DND-41 (cell line): Measurements from ENCODE around the gene ATXN2L.
A peak's percentile ranks its signal among the peaks of the same experiment; 100 is the strongest.
"Not testable (repeated sequence)": the region's sequence is repeated elsewhere in the genome, so short reads cannot be mapped to it uniquely, and the experiment has no call there.

ENCODE experiments used
- ATAC-seq: fragments of 200-7000 bp; cut with Tn5 transposase; 3 replicates; pipeline ENCODE4 v1.9.1; 2021; ENCODE audit warnings: low read depth; ENCODE audit not compliant: insufficient read depth
- DNase-seq: peaks from one replicate; pipeline ENCODE4 v3.0.0-alpha.2; 2020
- H2AFZ ChIP-seq: 2 replicates; pipeline ENCODE4 v1.6.0; 2012; ENCODE audit warnings: low read depth, low read length
- H3K27ac ChIP-seq: 2 replicates; pipeline ENCODE4 v1.5.1; 2012; ENCODE audit warnings: low read length, inconsistent platforms
- H3K27me3 ChIP-seq: fragments of 200-600 bp; sonication (generic); 2 replicates; pipeline ENCODE4 v1.6.0; 2012; ENCODE audit warnings: low read length, mild to moderate bottlenecking, inconsistent platforms; ENCODE audit not compliant: insufficient read depth, poor library complexity
- H3K36me3 ChIP-seq: 2 replicates; pipeline ENCODE4 v1.5.1; 2012; ENCODE audit warnings: low read length, inconsistent platforms; ENCODE audit not compliant: insufficient read depth
- H3K4me1 ChIP-seq: 2 replicates; pipeline ENCODE4 v1.5.1; 2012; ENCODE audit warnings: mild to moderate bottlenecking, low read length; ENCODE audit not compliant: insufficient read depth
- H3K4me2 ChIP-seq: 2 replicates; pipeline ENCODE4 v1.6.0; 2012; ENCODE audit warnings: mild to moderate bottlenecking, moderate library complexity, low read length, inconsistent platforms; ENCODE audit not compliant: insufficient read depth
- H3K4me3 ChIP-seq, 2 experiments: fragments of 200-600 bp in 1 of 2; shearing (Covaris generic) in 1 of 2; 2 replicates each; pipeline ENCODE4 v1.5.1; 2012 to 2016; ENCODE audit warnings: inconsistent platforms in 2 of 2, low read length in 2 of 2, mild to moderate bottlenecking in 2 of 2, low read depth in 1 of 2, moderate library complexity in 1 of 2
- H3K79me2 ChIP-seq: 2 replicates; pipeline ENCODE4 v1.6.0; 2012; ENCODE audit warnings: low read length, inconsistent platforms; ENCODE audit not compliant: insufficient read depth
- H3K9ac ChIP-seq: 2 replicates; pipeline ENCODE4 v1.6.0; 2012; ENCODE audit warnings: low read depth, mild to moderate bottlenecking, inconsistent platforms, low read length, moderate library complexity
- H3K9me3 ChIP-seq: 2 replicates; pipeline ENCODE4 v1.5.1; 2012; ENCODE audit warnings: low read length, moderate library complexity, mild to moderate bottlenecking, inconsistent platforms; ENCODE audit not compliant: insufficient read depth, severe bottlenecking
- H4K20me1 ChIP-seq: 2 replicates; pipeline ENCODE4 v1.6.0; 2012; ENCODE audit warnings: low read length; ENCODE audit not compliant: insufficient read depth
- CTCF ChIP-seq: IDR thresholded peaks from 2 replicates; pipeline ENCODE4 v1.5.1; 2012; ENCODE audit warnings: borderline replicate concordance, low read length, moderate library complexity, mild to moderate bottlenecking; ENCODE audit not compliant: poor library complexity, severe bottlenecking; ENCODE audit errors: extremely low read depth
- EZH2 ChIP-seq: IDR thresholded peaks from 3 replicates; pipeline ENCODE4 v1.6.1; 2012; ENCODE audit warnings: borderline replicate concordance, low read depth, mild to moderate bottlenecking, moderate library complexity, low read length, inconsistent platforms; ENCODE audit not compliant: severe bottlenecking

ATXN2L gene

DNA sequence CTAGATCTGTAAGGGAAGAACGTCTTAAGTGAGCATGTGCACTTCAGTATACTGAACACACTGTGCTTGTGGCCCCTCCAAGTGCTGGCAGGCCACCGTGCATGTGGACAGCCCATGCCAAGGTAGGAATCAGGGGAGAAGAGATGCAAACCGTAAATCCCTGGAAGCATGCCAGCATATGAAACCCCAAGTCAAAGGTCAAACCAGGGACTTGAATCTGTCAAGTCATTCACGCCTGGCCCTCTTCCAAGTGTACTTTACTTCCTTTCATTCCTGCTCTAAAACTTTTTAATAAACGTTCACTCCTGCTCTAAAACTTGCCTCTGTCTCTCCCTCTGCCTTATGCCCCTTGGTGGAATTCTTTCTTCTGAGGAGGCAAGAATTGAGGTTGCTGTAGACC, 2.8 kb upstream of the ATXN2L start:
- Histone ChIP-seq H3K9me3 (no peaks in the 10 kb centered on the region), H3K4me3 (no peak overlapping the region), H3K9ac (no peak overlapping the region), H3K79me2 (peaks cover 28% of the 10 kb centered on the region), H3K27ac (no peak overlapping the region), H3K4me1 (peaks cover 19% of the 10 kb centered on the region), H3K36me3 (peaks cover 15% of the 10 kb centered on the region), H4K20me1 (peaks cover 11% of the 10 kb centered on the region), H3K27me3 (no peaks in the 10 kb centered on the region), H2AFZ (no peak overlapping the region), H3K4me2 (no peak overlapping the region)
- no peak for ATAC-seq
- TF ChIP-seq CTCF (no peak), EZH2 (no peak)
- no peak for DNase-seq

- not testable (repeated sequence) for H3K9me3 ChIP-seq, H3K4me3 ChIP-seq, ATAC-seq, DNase-seq, H2AFZ ChIP-seq, H3K4me2 ChIP-seq, H3K27me3 ChIP-seq, H3K27ac ChIP-seq, H3K9ac ChIP-seq
- peaks cover 20% of the 10 kb centered on the region for H3K36me3 ChIP-seq
- peaks cover 33% of the 10 kb centered on the region for H3K79me2 ChIP-seq
- H3K4me1 ChIP-seq: peaks cover 24% of the 10 kb centered on the region
- H4K20me1 ChIP-seq: peaks cover 16% of the 10 kb centered on the region
These were observed 2.3 kb upstream of the ATXN2L start for GRCh38 chr16:28820546-28820945.

GRCh38 chr16:28821874-28822519, 802 bp upstream of the ATXN2L start:
- DNase-seq: no peak
- no peak for ATAC-seq
- Histone ChIP-seq H3K79me2 (peaks cover 48% of the 10 kb centered on the region), H3K9ac (peak overlapping the region; percentile 100), H3K36me3 (peaks cover 34% of the 10 kb centered on the region), H2AFZ (peak overlapping the region; percentile 90), H3K4me2 (peak overlapping the region; percentile 75), H4K20me1 (peaks cover 30% of the 10 kb centered on the region), H3K27ac (peak overlapping the region; percentile 95), H3K27me3 (no peaks in the 10 kb centered on the region), H3K4me3 (peak overlapping the region; percentile 81 to 84), H3K4me1 (peaks cover 35% of the 10 kb centered on the region), H3K9me3 (no peaks in the 10 kb centered on the region)
- no peak for TF ChIP-seq CTCF
- TF ChIP-seq EZH2: no peak

- ATAC-seq (peak; percentile 13; the same call in 2 of the 3 replicates), DNase-seq (no peak)
- Histone ChIP-seq H2AFZ (peak overlapping the region; percentile 28; the same call in 1 of the 2 replicates), H3K4me3 (peak overlapping the region; percentile 81 to 84), H3K27me3 (no peaks in the 10 kb centered on the region), H3K36me3 (peaks cover 48% of the 10 kb centered on the region), H3K4me1 (peaks cover 35% of the 10 kb centered on the region), H4K20me1 (peaks cover 44% of the 10 kb centered on the region), H3K9me3 (no peaks in the 10 kb centered on the region), H3K9ac (peak overlapping the region; percentile 100), H3K4me2 (peak overlapping the region; percentile 44), H3K27ac (peak overlapping the region; percentile 95), H3K79me2 (peaks cover 61% of the 10 kb centered on the region)
- TF ChIP-seq CTCF: no peak
- TF ChIP-seq EZH2: no peak
These were observed 583 bp downstream of the ATXN2L start for GRCh38 chr16:28823291-28823872.
